HepG2 (cell line): ENCODE measurements around the gene TUBA4B. TPM values are rescaled to one million over a fixed set of nuclear protein-coding genes. Genes with fewer than 3 reads are reported as not detected.

ENCODE experiments used
- IRX3 ChIP-seq: sonication (generic); formaldehyde crosslinking; IDR thresholded peaks from 2 replicates; pipeline ENCODE4 v1.8.1; 2023; ENCODE audit warnings: mild to moderate bottlenecking, low read depth, missing genetic modification reagents, borderline replicate concordance
- MED13 ChIP-seq: sonication (generic); formaldehyde crosslinking; IDR thresholded peaks from 2 replicates; pipeline ENCODE4 v1.5.0; 2020; ENCODE audit warnings: missing genetic modification reagents
- MXI1 ChIP-seq: IDR thresholded peaks from 3 replicates; pipeline ENCODE4 v1.6.1; 2012; ENCODE audit warnings: low read depth, low read length, inconsistent platforms, borderline replicate concordance
- NR2F2 ChIP-seq: IDR thresholded peaks from 2 replicates; pipeline ENCODE4 v1.6.1; 2012; ENCODE audit warnings: low read depth, inconsistent platforms, borderline replicate concordance
- ONECUT2 ChIP-seq: sonication (generic); formaldehyde crosslinking; IDR thresholded peaks from 2 replicates; pipeline ENCODE4 v1.4.0; 2020; ENCODE audit warnings: missing genetic modification reagents
- RAD51 ChIP-seq: fragments of 450-650 bp; IDR thresholded peaks from 2 replicates; pipeline ENCODE4 v1.6.1; 2016; ENCODE audit warnings: borderline replicate concordance
- SETDB1 ChIP-seq: sonication (generic); formaldehyde crosslinking; IDR thresholded peaks from 2 replicates; pipeline ENCODE4 v1.5.1; 2020; ENCODE audit warnings: missing genetic modification reagents, mild to moderate bottlenecking, borderline replicate concordance
- SOX6 ChIP-seq, 2 experiments: fragments of 450-650 bp in 1 of 2; sonication (generic) in 1 of 2; formaldehyde crosslinking in 1 of 2; IDR thresholded peaks; 2 replicates each; pipeline versions ENCODE4 v1.4.0 to v1.6.1; 2017 to 2020; ENCODE audit warnings: antibody characterized with exemption in 1 of 2, mild to moderate bottlenecking in 1 of 2, missing genetic modification reagents in 1 of 2
- YEATS4 ChIP-seq: sonication (generic); formaldehyde crosslinking; IDR thresholded peaks from 2 replicates; pipeline ENCODE4 v1.4.0; 2020; ENCODE audit warnings: missing genetic modification reagents, borderline replicate concordance
- ZNF251 ChIP-seq: sonication (generic); formaldehyde crosslinking; IDR thresholded peaks from 2 replicates; pipeline ENCODE4 v1.9.0; 2021; ENCODE audit warnings: mild to moderate bottlenecking, missing genetic modification reagents
- ZNF274 ChIP-seq: sonication (generic); formaldehyde crosslinking; IDR thresholded peaks from 2 replicates; pipeline ENCODE4 v1.5.1; 2020; ENCODE audit warnings: mild to moderate bottlenecking, missing genetic modification reagents
- ZNF629 ChIP-seq: sonication (generic); formaldehyde crosslinking; conservative IDR thresholded peaks from 2 replicates; pipeline ENCODE4 v1.5.0; 2020; ENCODE audit warnings: missing genetic modification reagents
- polyA plus RNA-seq, 8 experiments: library from polyadenylated mRNA; depleted of rRNA in 3 of 8; stranded (reverse) in 7 of 8; unstranded in 1 of 8; fragments of >200 nt; fragmentation: Illumina TruSeq in 4 of 8; extraction: Trizol in 4 of 8; gene quantifications; 2 replicates each; pipeline versions ENCODE4 v1.2.1 to v1.2.3, GENCODE V29; 2011 to 2016; ENCODE audit warnings: low read depth in 4 of 8, missing spikeins in 1 of 8, mixed read lengths in 1 of 8; ENCODE audit not compliant: insufficient read depth in 1 of 8
- total RNA-seq, 5 experiments: library from RNA; depleted of rRNA; stranded (reverse); fragments of >200 nt; fragmentation: Illumina TruSeq; extraction: Trizol; gene quantifications; 2 replicates each; pipeline ENCODE4 v1.2.3, GENCODE V29; 2016; ENCODE audit warnings: low read depth in 1 of 5
- TF ChIP-seq, protein P1 (sequence below): sonication (generic); formaldehyde crosslinking; IDR thresholded peaks from 2 replicates; pipeline ENCODE4 v1.5.1; 2020; ENCODE audit warnings: mild to moderate bottlenecking, missing genetic modification reagents, moderate library complexity
- TF ChIP-seq, protein P2 (sequence below): IDR thresholded peaks from 2 replicates; pipeline ENCODE4 v1.6.1; 2018; ENCODE audit warnings: missing genetic modification reagents
- TF ChIP-seq, protein P3 (sequence below): sonication (generic); formaldehyde crosslinking; IDR thresholded peaks from 2 replicates; pipeline ENCODE4 v1.4.0; 2020; ENCODE audit warnings: missing genetic modification reagents
- TF ChIP-seq, protein P4 (sequence below): sonication (generic); formaldehyde crosslinking; IDR thresholded peaks from 2 replicates; pipeline ENCODE4 v1.4.0; 2020; ENCODE audit warnings: mild to moderate bottlenecking, missing genetic modification reagents
- TF ChIP-seq, protein P5 (sequence below): sonication (generic); formaldehyde crosslinking; IDR thresholded peaks from 2 replicates; pipeline ENCODE4 v1.4.0; 2020; ENCODE audit warnings: mild to moderate bottlenecking, missing genetic modification reagents

The TUBA4B gene
- total and polyA plus RNA-seq, 2 of the 13 experiments (the other 11 are each of a cell fraction or from before 2014, with no cell fraction given), result 0.18 to 0.22 TPM

DNA sequence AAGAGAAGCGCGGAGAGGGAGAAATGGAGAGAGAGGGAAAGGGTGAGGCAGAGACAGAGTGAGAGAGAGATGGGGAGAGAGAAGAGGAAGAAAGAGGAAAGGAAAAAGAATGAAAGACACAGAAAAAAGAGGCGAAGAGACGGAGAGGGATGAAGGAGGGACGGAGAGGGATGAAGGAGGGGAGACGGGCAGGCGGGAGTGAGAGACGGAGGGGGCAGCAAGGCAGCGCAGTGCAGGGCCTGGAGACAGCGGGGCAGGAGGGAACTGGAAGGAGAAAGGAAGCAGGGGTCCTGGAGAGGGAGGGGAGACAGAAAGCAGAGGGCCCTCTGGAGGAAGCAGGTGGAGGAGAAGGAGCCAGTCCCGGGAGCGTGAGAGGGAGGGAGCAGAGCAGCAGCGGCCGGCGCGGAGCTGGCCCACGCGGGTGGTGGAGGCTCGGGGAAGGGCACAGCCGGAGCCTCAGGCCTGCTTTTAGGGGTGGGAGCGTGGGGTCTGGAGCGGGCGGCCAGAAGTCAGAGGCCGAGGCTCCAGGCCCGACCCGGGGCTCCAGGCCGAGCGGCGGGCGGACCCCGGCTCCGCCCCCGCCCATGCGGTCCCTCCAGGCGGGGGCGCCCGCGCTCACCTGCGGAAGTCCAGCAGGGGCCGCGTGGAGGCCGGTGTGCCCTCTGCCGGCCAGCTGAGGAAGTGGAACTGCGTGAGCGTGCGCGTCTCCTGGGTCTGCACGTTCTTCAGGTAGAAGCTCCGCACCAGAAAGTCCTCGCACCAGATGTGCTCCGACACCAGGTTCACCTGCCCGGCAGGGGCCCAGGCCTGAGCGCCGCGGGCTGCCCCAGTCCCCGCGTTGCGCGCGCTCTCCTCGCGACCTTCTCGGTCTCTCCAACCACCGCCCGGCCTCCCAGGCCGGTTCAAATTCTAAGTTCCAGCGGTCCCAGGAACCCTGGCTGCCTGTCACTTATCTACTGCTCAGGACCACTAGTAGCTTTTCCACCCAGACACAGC, 41.6 kb downstream of the TUBA4B start (continued):
- TF ChIP-seq, protein P1, sequence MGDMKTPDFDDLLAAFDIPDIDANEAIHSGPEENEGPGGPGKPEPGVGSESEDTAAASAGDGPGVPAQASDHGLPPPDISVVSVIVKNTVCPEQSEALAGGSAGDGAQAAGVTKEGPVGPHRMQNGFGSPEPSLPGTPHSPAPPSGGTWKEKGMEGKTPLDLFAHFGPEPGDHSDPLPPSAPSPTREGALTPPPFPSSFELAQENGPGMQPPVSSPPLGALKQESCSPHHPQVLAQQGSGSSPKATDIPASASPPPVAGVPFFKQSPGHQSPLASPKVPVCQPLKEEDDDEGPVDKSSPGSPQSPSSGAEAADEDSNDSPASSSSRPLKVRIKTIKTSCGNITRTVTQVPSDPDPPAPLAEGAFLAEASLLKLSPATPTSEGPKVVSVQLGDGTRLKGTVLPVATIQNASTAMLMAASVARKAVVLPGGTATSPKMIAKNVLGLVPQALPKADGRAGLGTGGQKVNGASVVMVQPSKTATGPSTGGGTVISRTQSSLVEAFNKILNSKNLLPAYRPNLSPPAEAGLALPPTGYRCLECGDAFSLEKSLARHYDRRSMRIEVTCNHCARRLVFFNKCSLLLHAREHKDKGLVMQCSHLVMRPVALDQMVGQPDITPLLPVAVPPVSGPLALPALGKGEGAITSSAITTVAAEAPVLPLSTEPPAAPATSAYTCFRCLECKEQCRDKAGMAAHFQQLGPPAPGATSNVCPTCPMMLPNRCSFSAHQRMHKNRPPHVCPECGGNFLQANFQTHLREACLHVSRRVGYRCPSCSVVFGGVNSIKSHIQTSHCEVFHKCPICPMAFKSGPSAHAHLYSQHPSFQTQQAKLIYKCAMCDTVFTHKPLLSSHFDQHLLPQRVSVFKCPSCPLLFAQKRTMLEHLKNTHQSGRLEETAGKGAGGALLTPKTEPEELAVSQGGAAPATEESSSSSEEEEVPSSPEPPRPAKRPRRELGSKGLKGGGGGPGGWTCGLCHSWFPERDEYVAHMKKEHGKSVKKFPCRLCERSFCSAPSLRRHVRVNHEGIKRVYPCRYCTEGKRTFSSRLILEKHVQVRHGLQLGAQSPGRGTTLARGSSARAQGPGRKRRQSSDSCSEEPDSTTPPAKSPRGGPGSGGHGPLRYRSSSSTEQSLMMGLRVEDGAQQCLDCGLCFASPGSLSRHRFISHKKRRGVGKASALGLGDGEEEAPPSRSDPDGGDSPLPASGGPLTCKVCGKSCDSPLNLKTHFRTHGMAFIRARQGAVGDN, result peak; percentile 97
- TF ChIP-seq NR2F2, result no peak; the same call in 1 of the 2 replicates
- no peak for TF ChIP-seq MED13 (CRISPR knock-in tag)
- TF ChIP-seq, protein P2, sequence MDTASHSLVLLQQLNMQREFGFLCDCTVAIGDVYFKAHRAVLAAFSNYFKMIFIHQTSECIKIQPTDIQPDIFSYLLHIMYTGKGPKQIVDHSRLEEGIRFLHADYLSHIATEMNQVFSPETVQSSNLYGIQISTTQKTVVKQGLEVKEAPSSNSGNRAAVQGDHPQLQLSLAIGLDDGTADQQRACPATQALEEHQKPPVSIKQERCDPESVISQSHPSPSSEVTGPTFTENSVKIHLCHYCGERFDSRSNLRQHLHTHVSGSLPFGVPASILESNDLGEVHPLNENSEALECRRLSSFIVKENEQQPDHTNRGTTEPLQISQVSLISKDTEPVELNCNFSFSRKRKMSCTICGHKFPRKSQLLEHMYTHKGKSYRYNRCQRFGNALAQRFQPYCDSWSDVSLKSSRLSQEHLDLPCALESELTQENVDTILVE, result peak; percentile 38; the same call in 1 of the 2 replicates
- no peak for TF ChIP-seq RAD51
- TF ChIP-seq YEATS4, result peak; percentile 95
- peak; percentile 87; the same call in 2 of the 3 replicates for TF ChIP-seq MXI1
- no peak for TF ChIP-seq ONECUT2 (CRISPR knock-in tag)
- no peak for TF ChIP-seq ZNF251 (CRISPR knock-in tag)
- no peak for TF ChIP-seq SOX6 (IDR thresholded peaks at IDR 0.05)
- peak; percentile 44; the same call in 1 of the 2 replicates for TF ChIP-seq SOX6 (CRISPR knock-in tag; IDR thresholded peaks at IDR 0.05)
- TF ChIP-seq, protein P3, sequence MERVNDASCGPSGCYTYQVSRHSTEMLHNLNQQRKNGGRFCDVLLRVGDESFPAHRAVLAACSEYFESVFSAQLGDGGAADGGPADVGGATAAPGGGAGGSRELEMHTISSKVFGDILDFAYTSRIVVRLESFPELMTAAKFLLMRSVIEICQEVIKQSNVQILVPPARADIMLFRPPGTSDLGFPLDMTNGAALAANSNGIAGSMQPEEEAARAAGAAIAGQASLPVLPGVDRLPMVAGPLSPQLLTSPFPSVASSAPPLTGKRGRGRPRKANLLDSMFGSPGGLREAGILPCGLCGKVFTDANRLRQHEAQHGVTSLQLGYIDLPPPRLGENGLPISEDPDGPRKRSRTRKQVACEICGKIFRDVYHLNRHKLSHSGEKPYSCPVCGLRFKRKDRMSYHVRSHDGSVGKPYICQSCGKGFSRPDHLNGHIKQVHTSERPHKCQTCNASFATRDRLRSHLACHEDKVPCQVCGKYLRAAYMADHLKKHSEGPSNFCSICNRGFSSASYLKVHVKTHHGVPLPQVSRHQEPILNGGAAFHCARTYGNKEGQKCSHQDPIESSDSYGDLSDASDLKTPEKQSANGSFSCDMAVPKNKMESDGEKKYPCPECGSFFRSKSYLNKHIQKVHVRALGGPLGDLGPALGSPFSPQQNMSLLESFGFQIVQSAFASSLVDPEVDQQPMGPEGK (CRISPR knock-in tag), result peak; percentile 83
- no peak for TF ChIP-seq IRX3 (CRISPR knock-in tag)
- TF ChIP-seq ZNF629 (CRISPR knock-in tag), result no peak
- TF ChIP-seq, protein P4, sequence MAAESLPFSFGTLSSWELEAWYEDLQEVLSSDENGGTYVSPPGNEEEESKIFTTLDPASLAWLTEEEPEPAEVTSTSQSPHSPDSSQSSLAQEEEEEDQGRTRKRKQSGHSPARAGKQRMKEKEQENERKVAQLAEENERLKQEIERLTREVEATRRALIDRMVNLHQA (CRISPR knock-in tag), result no peak
- peak; percentile 89; the same call in 1 of the 2 replicates for TF ChIP-seq ZNF274 (CRISPR knock-in tag)
- TF ChIP-seq, protein P5, sequence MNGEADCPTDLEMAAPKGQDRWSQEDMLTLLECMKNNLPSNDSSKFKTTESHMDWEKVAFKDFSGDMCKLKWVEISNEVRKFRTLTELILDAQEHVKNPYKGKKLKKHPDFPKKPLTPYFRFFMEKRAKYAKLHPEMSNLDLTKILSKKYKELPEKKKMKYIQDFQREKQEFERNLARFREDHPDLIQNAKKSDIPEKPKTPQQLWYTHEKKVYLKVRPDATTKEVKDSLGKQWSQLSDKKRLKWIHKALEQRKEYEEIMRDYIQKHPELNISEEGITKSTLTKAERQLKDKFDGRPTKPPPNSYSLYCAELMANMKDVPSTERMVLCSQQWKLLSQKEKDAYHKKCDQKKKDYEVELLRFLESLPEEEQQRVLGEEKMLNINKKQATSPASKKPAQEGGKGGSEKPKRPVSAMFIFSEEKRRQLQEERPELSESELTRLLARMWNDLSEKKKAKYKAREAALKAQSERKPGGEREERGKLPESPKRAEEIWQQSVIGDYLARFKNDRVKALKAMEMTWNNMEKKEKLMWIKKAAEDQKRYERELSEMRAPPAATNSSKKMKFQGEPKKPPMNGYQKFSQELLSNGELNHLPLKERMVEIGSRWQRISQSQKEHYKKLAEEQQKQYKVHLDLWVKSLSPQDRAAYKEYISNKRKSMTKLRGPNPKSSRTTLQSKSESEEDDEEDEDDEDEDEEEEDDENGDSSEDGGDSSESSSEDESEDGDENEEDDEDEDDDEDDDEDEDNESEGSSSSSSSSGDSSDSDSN (CRISPR knock-in tag), result peak; percentile 91
- no peak for TF ChIP-seq SETDB1
